IMR-90 (cell line): ENCODE data around the gene FAM174B. TPM values are rescaled to one million over a fixed set of nuclear protein-coding genes. Genes with fewer than 3 reads are reported as not detected.

ENCODE experiments used
- ATAC-seq: fragments of 200-7000 bp; cut with Tn5 transposase; 2 replicates; pipeline ENCODE4 v1.9.1; 2020; ENCODE audit warnings: low read depth, mild to moderate bottlenecking, moderate library complexity
- BruUV-seq: library from RNA; stranded (reverse); fragments of 400-500 nt; replicated peaks from 2 replicates; lab custom pipeline; 2021; lab: Mats Ljungman, UMichigan
- CTCF ChIA-PET: fragments of 300-600 bp; formaldehyde crosslinking; extraction: SDS; loops from one replicate; lab custom pipeline; 2021; ENCODE audit warnings: antibody characterized with exemption; lab: Yijun Ruan, JAX
- POLR2A ChIA-PET: fragments of 300-600 bp; sonication (Branson Sonifier 250); formaldehyde crosslinking; loops from one replicate; lab custom pipeline; 2022; ENCODE audit warnings: antibody characterized with exemption; ENCODE audit not compliant: unreplicated experiment; lab: Charles Lee
- DNase-seq: peaks from one replicate; pipeline ENCODE4 v3.0.0; 2013
- H2AFZ ChIP-seq: replicated peaks from 2 replicates; pipeline ENCODE3; 2013; ENCODE audit warnings: low read length, mild to moderate bottlenecking; ENCODE audit not compliant: poor library complexity
- H2AK5ac ChIP-seq: 2 replicates; pipeline ENCODE4 v1.6.1; 2013; ENCODE audit warnings: low read depth, low read length, inconsistent platforms
- H2AK9ac ChIP-seq: replicated peaks from 2 replicates; pipeline ENCODE3; 2013; ENCODE audit warnings: mild to moderate bottlenecking, low read depth, low read length, moderate library complexity; ENCODE audit not compliant: poor library complexity
- H2BK120ac ChIP-seq: 2 replicates; pipeline ENCODE4 v1.6.1; 2013; ENCODE audit warnings: low read depth, low read length, inconsistent platforms
- H2BK15ac ChIP-seq: 3 replicates; pipeline ENCODE4 v1.6.1; 2013; ENCODE audit warnings: low read depth, low read length, inconsistent platforms
- H2BK20ac ChIP-seq: 2 replicates; pipeline ENCODE4 v1.6.1; 2013; ENCODE audit warnings: low read depth, mild to moderate bottlenecking, inconsistent platforms, low read length, moderate library complexity
- H2BK5ac ChIP-seq: 2 replicates; pipeline ENCODE4 v1.6.1; 2013; ENCODE audit warnings: mild to moderate bottlenecking, low read depth, low read length, inconsistent platforms; ENCODE audit not compliant: poor library complexity, severe bottlenecking
- H3K14ac ChIP-seq: replicated peaks from 2 replicates; pipeline ENCODE4 v1.6.1; 2013; ENCODE audit warnings: low read depth, low read length, inconsistent platforms
- H3K18ac ChIP-seq: 2 replicates; pipeline ENCODE4 v1.6.1; 2013; ENCODE audit warnings: low read depth, low read length, control low read depth
- H3K23ac ChIP-seq: 2 replicates; pipeline ENCODE4 v1.6.1; 2013; ENCODE audit warnings: low read depth, low read length, inconsistent platforms
- H3K27ac ChIP-seq: 2 replicates; pipeline ENCODE4 v1.5.1; 2013; ENCODE audit warnings: mild to moderate bottlenecking, control low read depth, low read length; ENCODE audit not compliant: insufficient read depth
- H3K27me3 ChIP-seq: 2 replicates; pipeline ENCODE4 v1.6.1; 2013; ENCODE audit warnings: low read length; ENCODE audit not compliant: control insufficient read depth, insufficient read depth
- H3K36me3 ChIP-seq: 2 replicates; pipeline ENCODE4 v1.6.1; 2013; ENCODE audit warnings: low read length, mixed read lengths; ENCODE audit not compliant: control insufficient read depth, insufficient read depth
- H3K4ac ChIP-seq: 2 replicates; pipeline ENCODE4 v1.6.1; 2013; ENCODE audit warnings: low read depth, low read length, inconsistent platforms
- H3K4me1 ChIP-seq: 2 replicates; pipeline ENCODE4 v1.6.1; 2013; ENCODE audit warnings: low read length, mixed read lengths; ENCODE audit not compliant: control insufficient read depth, insufficient read depth
- H3K4me2 ChIP-seq: 2 replicates; pipeline ENCODE4 v1.6.1; 2013; ENCODE audit warnings: low read depth, mild to moderate bottlenecking, control low read depth, low read length, moderate library complexity
- H3K4me3 ChIP-seq: 2 replicates; pipeline ENCODE4 v1.5.1; 2013; ENCODE audit warnings: low read depth, mild to moderate bottlenecking, control low read depth, low read length, moderate library complexity; ENCODE audit not compliant: insufficient read depth
- H3K56ac ChIP-seq: 2 replicates; pipeline ENCODE4 v1.6.1; 2013; ENCODE audit warnings: low read length, inconsistent platforms; ENCODE audit not compliant: insufficient read depth; ENCODE audit errors: extremely low read depth
- H3K79me1 ChIP-seq, 2 experiments: 2 replicates each; pipeline ENCODE4 v1.6.1; 2013; ENCODE audit warnings: low read length in 2 of 2, inconsistent platforms in 1 of 2, low read depth in 1 of 2
- H3K9ac ChIP-seq: 2 replicates; pipeline ENCODE4 v1.6.1; 2013; ENCODE audit warnings: low read depth, low read length, control low read depth
- H3K9me1 ChIP-seq: 2 replicates; pipeline ENCODE4 v1.6.1; 2013; ENCODE audit warnings: low read length, inconsistent platforms; ENCODE audit not compliant: insufficient read depth
- H3K9me3 ChIP-seq: 2 replicates; pipeline ENCODE4 v1.6.1; 2013; ENCODE audit warnings: low read length; ENCODE audit not compliant: control insufficient read depth, insufficient read depth
- H4K20me1 ChIP-seq: 2 replicates; pipeline ENCODE4 v1.6.1; 2013; ENCODE audit warnings: low read length, inconsistent platforms; ENCODE audit not compliant: insufficient read depth
- H4K5ac ChIP-seq: 2 replicates; pipeline ENCODE4 v1.6.1; 2013; ENCODE audit warnings: mild to moderate bottlenecking, low read depth, low read length, control low read depth
- H4K8ac ChIP-seq, 2 experiments: 2 replicates each; pipeline ENCODE4 v1.6.1; 2013; ENCODE audit warnings: low read depth in 2 of 2, low read length in 2 of 2, control low read depth in 1 of 2, inconsistent platforms in 1 of 2
- H4K91ac ChIP-seq: 2 replicates; pipeline ENCODE4 v1.6.1; 2013; ENCODE audit warnings: low read depth, low read length, inconsistent platforms; ENCODE audit not compliant: insufficient read depth
- BHLHE40 ChIP-seq: fragments of 150-350 bp; IDR thresholded peaks from 2 replicates; pipeline ENCODE4 v1.6.1; 2016; ENCODE audit warnings: mild to moderate bottlenecking, low read depth, low read length
- CEBPB ChIP-seq: IDR thresholded peaks from 2 replicates; pipeline ENCODE4 v1.6.1; 2012; ENCODE audit warnings: low read depth, low read length, improper control_type of control experiment
- CHD1 ChIP-seq: IDR thresholded peaks from 2 replicates; pipeline ENCODE4 v1.6.1; 2012; ENCODE audit warnings: low read depth, low read length, improper control_type of control experiment
- FOS ChIP-seq: fragments of 150-350 bp; IDR thresholded peaks from 2 replicates; pipeline ENCODE4 v1.6.1; 2016; ENCODE audit warnings: low read depth, low read length
- MAFK ChIP-seq: IDR thresholded peaks from 2 replicates; pipeline ENCODE4 v1.6.1; 2012; ENCODE audit warnings: low read depth, low read length, improper control_type of control experiment
- MAZ ChIP-seq: IDR thresholded peaks from 2 replicates; pipeline ENCODE4 v1.6.1; 2012; ENCODE audit warnings: low read depth, mild to moderate bottlenecking, low read length, improper control_type of control experiment, moderate library complexity, borderline replicate concordance
- MXI1 ChIP-seq: IDR thresholded peaks from 2 replicates; pipeline ENCODE4 v1.6.1; 2012; ENCODE audit warnings: low read depth, mild to moderate bottlenecking, low read length, moderate library complexity, borderline replicate concordance
- NFE2L2 ChIP-seq: fragments of 150-350 bp; IDR thresholded peaks from 2 replicates; pipeline ENCODE4 v1.6.1; 2016; ENCODE audit warnings: low read depth, mild to moderate bottlenecking, low read length
- POLR2A ChIP-seq: IDR thresholded peaks from 2 replicates; pipeline ENCODE4 v1.6.1; 2012; ENCODE audit warnings: mild to moderate bottlenecking, low read depth, low read length
- RAD21 ChIP-seq: IDR thresholded peaks from 2 replicates; pipeline ENCODE4 v1.6.1; 2012; ENCODE audit warnings: low read length, improper control_type of control experiment
- RCOR1 ChIP-seq: IDR thresholded peaks from 2 replicates; pipeline ENCODE4 v1.6.1; 2012; ENCODE audit warnings: mild to moderate bottlenecking, low read length, improper control_type of control experiment; ENCODE audit not compliant: insufficient replicate concordance
- RFX5 ChIP-seq: IDR thresholded peaks from 2 replicates; pipeline ENCODE4 v1.8.0; 2012; ENCODE audit warnings: low read depth, mild to moderate bottlenecking, low read length, moderate library complexity
- SMC3 ChIP-seq: fragments of 150-350 bp; IDR thresholded peaks from 2 replicates; pipeline ENCODE4 v1.6.1; 2016; ENCODE audit warnings: low read depth, mild to moderate bottlenecking, antibody characterized with exemption, low read length, moderate library complexity
- WGBS, 2 experiments: methylation state at CpG; one replicate each; pipeline versions ENCODE4 v1.1.5 to v1.1.7; 2013; ENCODE audit warnings: missing lambda C conversion rate in 2 of 2; ENCODE audit not compliant: insufficient read length in 1 of 2; ENCODE audit errors: extremely low coverage in 2 of 2; 5-methylcytosine and 5-hydroxymethylcytosine counted together
- dilution Hi-C: fragments of 300-500 bp; cut with HindIII; formaldehyde crosslinking; loops from one replicate; pipeline ENCODE4 v1.14.3; 2018; ENCODE audit warnings: low sequenced_read_pairs; ENCODE audit not compliant: unreplicated experiment
- in situ Hi-C: fragments of 300-500 bp; cut with MboI; formaldehyde crosslinking; loops from 3 replicates; pipeline ENCODE4 v1.14.3; 2019; ENCODE audit warnings: low sequenced_read_pairs, inconsistent platforms, mixed read lengths
- intact Hi-C: fragments of 100-400 bp; cut with micrococcal nuclease; formaldehyde crosslinking; loops from 2 replicates; pipeline ENCODE4 v1.10.0; 2022
- polyA plus RNA-seq, 3 experiments: library from polyadenylated mRNA; depleted of rRNA; stranded (reverse); fragments of >200 nt; gene quantifications; 2 replicates each; pipeline ENCODE4 v1.2.3, GENCODE V29; 2012; ENCODE audit warnings: low replicate concordance in 1 of 3
- total RNA-seq: library from RNA; depleted of rRNA; stranded (reverse); fragments of >200 nt; gene quantifications from 2 replicates; pipeline ENCODE4 v1.2.3, GENCODE V29; 2012
- TF ChIP-seq, protein P1 (sequence below): fragments of 150-350 bp; IDR thresholded peaks from 2 replicates; pipeline ENCODE4 v1.6.1; 2017; ENCODE audit warnings: mild to moderate bottlenecking, antibody characterized with exemption, low read length, low read depth
- TF ChIP-seq, protein P2 (sequence below): fragments of 150-350 bp; IDR thresholded peaks from 2 replicates; pipeline ENCODE4 v1.6.1; 2016; ENCODE audit warnings: low read depth, mild to moderate bottlenecking, low read length, moderate library complexity, borderline replicate concordance
- TF ChIP-seq, protein P3 (sequence below): conservative IDR thresholded peaks from 2 replicates; pipeline ENCODE4 v1.5.1; 2012; ENCODE audit warnings: mild to moderate bottlenecking, low read depth, low read length, improper control_type of control experiment

FAM174B gene
- total and polyA plus RNA-seq, 2 of the 4 experiments (the other 2 are of a cell fraction) = 0.18 to 0.56 TPM

DNA sequence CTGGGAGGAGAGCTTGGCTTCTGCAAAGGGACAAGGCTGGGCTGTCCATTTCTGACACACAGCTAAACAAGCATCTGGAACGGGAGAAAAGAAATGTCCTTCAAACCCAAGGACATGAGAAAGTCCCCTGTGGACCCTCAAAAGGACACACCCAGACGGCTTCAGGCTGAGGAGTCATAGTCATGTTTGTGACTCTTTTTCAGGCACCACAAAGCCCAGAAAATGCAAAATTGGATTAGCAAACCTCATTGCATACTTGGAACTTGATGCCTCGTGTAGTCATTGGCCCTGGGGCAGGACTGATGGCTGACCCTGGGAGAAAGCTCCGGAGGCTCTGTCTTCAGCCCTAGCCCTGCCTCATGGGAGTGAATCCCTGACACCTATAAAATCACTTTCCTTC is 21.5 kb downstream of the FAM174B start:
- no peaks in the 10 kb centered on the region for H3K9me1 ChIP-seq
- no peak overlapping the region for H3K4me2 ChIP-seq
- no peaks in the 10 kb centered on the region for H3K9me3 ChIP-seq
- POLR2A ChIA-PET = interaction anchor here (0.7 kb wide), 1 partner anchor 344 kb away, joined by 3 read pairs; no protein-coding TSS in a partner anchor
- no peaks in the 10 kb centered on the region for H4K20me1 ChIP-seq
- no peak for DNase-seq
- in situ Hi-C loops = no loop called here
- no peak overlapping the region for H3K4me3 ChIP-seq
- no peak overlapping the region for H3K18ac ChIP-seq
- no peak overlapping the region for H2BK120ac ChIP-seq
- H4K5ac ChIP-seq = no peak overlapping the region
- no peak overlapping the region for H4K91ac ChIP-seq
- no peak overlapping the region for H2AK5ac ChIP-seq
- H3K36me3 ChIP-seq = no peaks in the 10 kb centered on the region
- H2AFZ ChIP-seq = no peak overlapping the region
- no peak overlapping the region for H3K23ac ChIP-seq
- H3K56ac ChIP-seq = no peak overlapping the region
- no peak overlapping the region for H2BK20ac ChIP-seq
- no peak for ATAC-seq
- BruUV-seq = no TSS peak
- H2AK9ac ChIP-seq = no peak overlapping the region
- peaks cover 8% of the 10 kb centered on the region; the same call in 1 of the 2 replicates for H3K4me1 ChIP-seq
- H3K4ac ChIP-seq = no peak overlapping the region
- no peak overlapping the region for H3K14ac ChIP-seq
- intact Hi-C loops = no loop called here
- no peaks in the 10 kb centered on the region; the same call in 1 of the 2 replicates for H3K27me3 ChIP-seq
- dilution Hi-C loops = no loop called here
- H3K9ac ChIP-seq = no peak overlapping the region
- no CpG with 5 or more reads among the region's 4 CpGs for WGBS, 2 experiments
- no peak overlapping the region for H4K8ac ChIP-seq
- H2BK15ac ChIP-seq = no peak overlapping the region
- H3K79me1 ChIP-seq = no peaks in the 10 kb centered on the region
- CTCF ChIA-PET = no interaction called here
- H3K27ac ChIP-seq = no peak overlapping the region
- TF ChIP-seq, protein P1, sequence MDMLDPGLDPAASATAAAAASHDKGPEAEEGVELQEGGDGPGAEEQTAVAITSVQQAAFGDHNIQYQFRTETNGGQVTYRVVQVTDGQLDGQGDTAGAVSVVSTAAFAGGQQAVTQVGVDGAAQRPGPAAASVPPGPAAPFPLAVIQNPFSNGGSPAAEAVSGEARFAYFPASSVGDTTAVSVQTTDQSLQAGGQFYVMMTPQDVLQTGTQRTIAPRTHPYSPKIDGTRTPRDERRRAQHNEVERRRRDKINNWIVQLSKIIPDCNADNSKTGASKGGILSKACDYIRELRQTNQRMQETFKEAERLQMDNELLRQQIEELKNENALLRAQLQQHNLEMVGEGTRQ = no peak
- TF ChIP-seq RFX5 (no peak), SMC3 (no peak), MXI1 (no peak), MAZ (no peak), BHLHE40 (no peak), FOS (no peak), POLR2A (no peak), CEBPB (no peak), RCOR1 (no peak), RAD21 (no peak), NFE2L2 (no peak), MAFK (no peak), CHD1 (no peak)
- TF ChIP-seq, protein P2, sequence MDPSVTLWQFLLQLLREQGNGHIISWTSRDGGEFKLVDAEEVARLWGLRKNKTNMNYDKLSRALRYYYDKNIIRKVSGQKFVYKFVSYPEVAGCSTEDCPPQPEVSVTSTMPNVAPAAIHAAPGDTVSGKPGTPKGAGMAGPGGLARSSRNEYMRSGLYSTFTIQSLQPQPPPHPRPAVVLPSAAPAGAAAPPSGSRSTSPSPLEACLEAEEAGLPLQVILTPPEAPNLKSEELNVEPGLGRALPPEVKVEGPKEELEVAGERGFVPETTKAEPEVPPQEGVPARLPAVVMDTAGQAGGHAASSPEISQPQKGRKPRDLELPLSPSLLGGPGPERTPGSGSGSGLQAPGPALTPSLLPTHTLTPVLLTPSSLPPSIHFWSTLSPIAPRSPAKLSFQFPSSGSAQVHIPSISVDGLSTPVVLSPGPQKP = no peak
- TF ChIP-seq, protein P3, sequence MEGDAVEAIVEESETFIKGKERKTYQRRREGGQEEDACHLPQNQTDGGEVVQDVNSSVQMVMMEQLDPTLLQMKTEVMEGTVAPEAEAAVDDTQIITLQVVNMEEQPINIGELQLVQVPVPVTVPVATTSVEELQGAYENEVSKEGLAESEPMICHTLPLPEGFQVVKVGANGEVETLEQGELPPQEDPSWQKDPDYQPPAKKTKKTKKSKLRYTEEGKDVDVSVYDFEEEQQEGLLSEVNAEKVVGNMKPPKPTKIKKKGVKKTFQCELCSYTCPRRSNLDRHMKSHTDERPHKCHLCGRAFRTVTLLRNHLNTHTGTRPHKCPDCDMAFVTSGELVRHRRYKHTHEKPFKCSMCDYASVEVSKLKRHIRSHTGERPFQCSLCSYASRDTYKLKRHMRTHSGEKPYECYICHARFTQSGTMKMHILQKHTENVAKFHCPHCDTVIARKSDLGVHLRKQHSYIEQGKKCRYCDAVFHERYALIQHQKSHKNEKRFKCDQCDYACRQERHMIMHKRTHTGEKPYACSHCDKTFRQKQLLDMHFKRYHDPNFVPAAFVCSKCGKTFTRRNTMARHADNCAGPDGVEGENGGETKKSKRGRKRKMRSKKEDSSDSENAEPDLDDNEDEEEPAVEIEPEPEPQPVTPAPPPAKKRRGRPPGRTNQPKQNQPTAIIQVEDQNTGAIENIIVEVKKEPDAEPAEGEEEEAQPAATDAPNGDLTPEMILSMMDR = no peak
- no peak overlapping the region for H2BK5ac ChIP-seq
